Endothelial cell of umbilical vein (primary cell): ENCODE results near the gene PLAC1. TPM values are rescaled to one million over a fixed set of nuclear protein-coding genes. Genes with fewer than 3 reads are reported as not detected.

Source experiments
- BruUV-seq: library from RNA; stranded (reverse); fragments of 400-500 nt; replicated peaks from 2 replicates; lab custom pipeline; 2021; lab: Mats Ljungman, UMichigan
- CTCF ChIA-PET: fragments of 300-600, 350-600 bp; sonication (Branson Sonifier 250); formaldehyde crosslinking; loops from one replicate; lab custom pipeline; 2021; ENCODE audit warnings: antibody characterized with exemption, inconsistent platforms; lab: Charles Lee
- POLR2A ChIA-PET: fragments of 300-600, 350-600 bp; sonication (Branson Sonifier 250); formaldehyde crosslinking; loops from one replicate; lab custom pipeline; 2021; ENCODE audit warnings: antibody characterized with exemption, inconsistent platforms; lab: Charles Lee
- DNase-seq: peaks from one replicate; pipeline ENCODE4 v3.0.0-alpha.2; 2011; ENCODE audit warnings: low read depth, low spot score
- FAIRE-seq: peaks from 2 replicates; lab custom pipeline; 2011; peaks lifted over from hg19 to GRCh38; lab: Jason Lieb, UNC
- H2AFZ ChIP-seq: 2 replicates; pipeline ENCODE4 v1.6.0; 2012; ENCODE audit warnings: low read depth, low read length, control low read depth, inconsistent platforms
- H3K27ac ChIP-seq: 2 replicates; pipeline ENCODE4 v1.5.1; 2011; ENCODE audit warnings: low read depth, mild to moderate bottlenecking, control low read depth, low read length, moderate library complexity; ENCODE audit not compliant: insufficient read depth
- H3K27me3 ChIP-seq, 2 experiments: 2 replicates each; pipeline versions ENCODE4 v1.6.0 to v1.6.1; 2011; ENCODE audit warnings: low read length in 2 of 2, mixed read lengths in 1 of 2; ENCODE audit not compliant: control insufficient read depth in 2 of 2, insufficient read depth in 2 of 2
- H3K36me3 ChIP-seq, 2 experiments: 2 replicates in 1 of 2; 3 replicates in 1 of 2; pipeline ENCODE4 v1.5.1; 2011; ENCODE audit warnings: low read length in 2 of 2, mild to moderate bottlenecking in 1 of 2, moderate library complexity in 1 of 2; ENCODE audit not compliant: control insufficient read depth in 2 of 2, insufficient read depth in 2 of 2; ENCODE audit errors: extremely low read depth in 1 of 2
- H3K4me1 ChIP-seq: 3 replicates; pipeline ENCODE4 v1.5.1; 2011; ENCODE audit warnings: mild to moderate bottlenecking, low read length; ENCODE audit not compliant: control insufficient read depth, insufficient read depth; ENCODE audit errors: extremely low read depth
- H3K4me2 ChIP-seq: 2 replicates; pipeline ENCODE4 v1.6.1; 2011; ENCODE audit warnings: low read length, control low read depth, mixed read lengths; ENCODE audit not compliant: insufficient read depth
- H3K4me3 ChIP-seq, 3 experiments: fragments of 200-600 bp in 1 of 3; sonication (generic), shearing (Covaris generic) in 1 of 3; replicated peaks in 1 of 3; 2 replicates each; pipeline ENCODE4 v1.5.1; 2011 to 2016; ENCODE audit warnings: control low read depth in 3 of 3, low read length in 3 of 3, mild to moderate bottlenecking in 2 of 3, inconsistent platforms in 1 of 3, low read depth in 1 of 3, moderate library complexity in 1 of 3; ENCODE audit not compliant: insufficient read depth in 1 of 3
- H3K79me2 ChIP-seq: 2 replicates; pipeline ENCODE4 v1.6.0; 2012; ENCODE audit warnings: low read length, inconsistent platforms; ENCODE audit not compliant: control insufficient read depth, insufficient read depth
- H3K9ac ChIP-seq: replicated peaks from 2 replicates; pipeline ENCODE3; 2011; ENCODE audit warnings: low read length, control low read depth; ENCODE audit not compliant: insufficient read depth; ENCODE audit errors: extremely low read depth
- H3K9me1 ChIP-seq: replicated peaks from 3 replicates; pipeline ENCODE4 v1.6.0; 2011; ENCODE audit warnings: mild to moderate bottlenecking, low read length; ENCODE audit not compliant: control insufficient read depth, insufficient read depth; ENCODE audit errors: extremely low read depth
- H3K9me3 ChIP-seq: replicated peaks from 2 replicates; pipeline ENCODE4 v1.5.1; 2012; ENCODE audit warnings: low read length, inconsistent platforms; ENCODE audit not compliant: control insufficient read depth, insufficient read depth
- H4K20me1 ChIP-seq: replicated peaks from 2 replicates; pipeline ENCODE3; 2011; ENCODE audit warnings: mild to moderate bottlenecking, low read length; ENCODE audit not compliant: control insufficient read depth, insufficient read depth; ENCODE audit errors: extremely low read depth
- EZH2 ChIP-seq: IDR thresholded peaks from 2 replicates; pipeline ENCODE4 v1.6.1; 2012; ENCODE audit warnings: borderline replicate concordance, low read depth, mild to moderate bottlenecking, moderate library complexity, low read length, inconsistent platforms; ENCODE audit not compliant: severe bottlenecking
- FOS ChIP-seq: IDR thresholded peaks from 2 replicates; pipeline ENCODE4 v1.6.1; 2011; ENCODE audit warnings: mild to moderate bottlenecking, low read length, moderate library complexity, borderline replicate concordance; ENCODE audit not compliant: insufficient read depth
- GATA2 ChIP-seq: IDR thresholded peaks from 2 replicates; pipeline ENCODE4 v1.7.0; 2011; ENCODE audit warnings: low read depth, mild to moderate bottlenecking, moderate library complexity, mixed read lengths, low read length; ENCODE audit not compliant: insufficient read length, insufficient read depth
- JUN ChIP-seq: IDR thresholded peaks from 2 replicates; pipeline ENCODE4 v1.6.1; 2011; ENCODE audit warnings: borderline replicate concordance, low read depth; ENCODE audit not compliant: insufficient read length, insufficient read depth
- MYC ChIP-seq: IDR thresholded peaks from one replicate; pipeline ENCODE4 v1.6.1; 2011; ENCODE audit warnings: mild to moderate bottlenecking, low read depth, low read length
- POLR2A ChIP-seq: IDR thresholded peaks from 2 replicates; pipeline ENCODE4 v1.6.1; 2012; ENCODE audit warnings: low read depth, mild to moderate bottlenecking, control low read depth, low read length
- POLR2AphosphoS5 ChIP-seq: IDR thresholded peaks from 2 replicates; pipeline ENCODE4 v1.6.1; 2012; ENCODE audit warnings: low read depth, mild to moderate bottlenecking, control low read depth, low read length, moderate library complexity; ENCODE audit not compliant: insufficient read depth
- dilution Hi-C: fragments of 300-500 bp; cut with MboI; formaldehyde crosslinking; loops from one replicate; pipeline ENCODE4 v1.15.0; 2019; ENCODE audit warnings: low sequenced_read_pairs; ENCODE audit not compliant: extremely low pct_ligation_motif_present
- intact Hi-C: fragments of 100-400 bp; cut with micrococcal nuclease; formaldehyde crosslinking; loops from one replicate; pipeline ENCODE4 v1.10.0; 2022
- polyA plus RNA-seq, 4 experiments: library from polyadenylated mRNA; depleted of rRNA in 3 of 4; stranded (reverse) in 3 of 4; unstranded in 1 of 4; fragments of >200 nt; gene quantifications; 2 replicates each; pipeline versions ENCODE4 v1.2.1 to v1.2.3, GENCODE V29; 2011 to 2012; ENCODE audit warnings: missing spikeins in 1 of 4
- total RNA-seq: library from RNA; stranded (reverse); gene quantifications from 2 replicates; pipeline ENCODE4 v1.2.3, GENCODE V29; 2021
- TF ChIP-seq, protein P1 (sequence below): IDR thresholded peaks from 2 replicates; pipeline ENCODE4 v1.6.1; 2011; ENCODE audit not compliant: insufficient read depth, insufficient read length
- TF ChIP-seq, protein P2 (sequence below), 2 donors: IDR thresholded peaks; 1 replicate in 1 of 2; 2 replicates in 1 of 2; pipeline ENCODE4 v1.5.1; 2011; ENCODE audit warnings: low read length in 2 of 2, mild to moderate bottlenecking in 2 of 2, moderate library complexity in 2 of 2, control low read depth in 1 of 2, inconsistent platforms in 1 of 2, low read depth in 1 of 2; ENCODE audit not compliant: insufficient read depth in 1 of 2; ENCODE audit errors: extremely low read depth in 1 of 2

Gene PLAC1
- total and polyA plus RNA-seq, 2 donors (not counting 3 experiments of a cell fraction or from before 2014, with no cell fraction given), result 0.58 to 2.4 TPM

DNA sequence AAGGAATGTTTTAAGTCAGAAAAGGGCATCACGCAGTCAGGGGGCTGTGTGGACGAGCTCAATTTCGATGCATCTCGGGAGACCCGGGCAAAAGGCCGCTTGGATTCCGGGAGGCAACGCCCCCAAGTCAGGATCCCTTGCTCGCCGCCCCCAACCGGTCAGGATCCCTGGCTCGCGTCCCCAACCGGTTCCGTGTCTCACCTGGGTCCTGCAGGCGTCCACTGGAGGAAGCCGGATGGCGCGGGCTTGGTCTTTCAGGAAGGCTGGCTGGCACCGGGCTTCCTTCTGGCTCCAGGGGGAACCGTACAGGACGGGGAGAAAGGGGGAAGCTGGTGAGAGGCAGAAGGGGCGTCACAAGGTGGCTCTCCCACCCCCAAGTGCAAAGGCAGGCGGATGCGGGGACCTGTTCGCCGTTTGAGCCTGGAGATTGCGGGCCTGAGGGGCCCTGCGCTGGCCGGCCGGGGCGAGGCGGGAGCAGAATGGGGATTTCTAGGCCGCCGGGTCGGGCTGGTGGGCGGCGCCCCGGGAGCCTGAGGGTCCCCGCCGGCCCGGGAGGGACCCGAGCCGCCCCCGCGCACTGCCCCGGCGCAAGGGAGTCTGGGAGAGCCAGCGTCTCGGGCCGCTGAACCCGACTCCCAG lies 113.6 kb downstream of the PLAC1 start:
- POLR2A ChIA-PET, result no interaction called here
- no peak for FAIRE-seq

More for the DNA sequence above, 113.6 kb downstream of the PLAC1 start:
- TF ChIP-seq POLR2A (no peak), MYC (no peak), POLR2AphosphoS5 (no peak), GATA2 (no peak), JUN (no peak), FOS (no peak), EZH2 (no peak)
- TF ChIP-seq, protein P1, sequence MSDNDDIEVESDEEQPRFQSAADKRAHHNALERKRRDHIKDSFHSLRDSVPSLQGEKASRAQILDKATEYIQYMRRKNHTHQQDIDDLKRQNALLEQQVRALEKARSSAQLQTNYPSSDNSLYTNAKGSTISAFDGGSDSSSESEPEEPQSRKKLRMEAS, result no peak
- TF ChIP-seq, protein P2, sequence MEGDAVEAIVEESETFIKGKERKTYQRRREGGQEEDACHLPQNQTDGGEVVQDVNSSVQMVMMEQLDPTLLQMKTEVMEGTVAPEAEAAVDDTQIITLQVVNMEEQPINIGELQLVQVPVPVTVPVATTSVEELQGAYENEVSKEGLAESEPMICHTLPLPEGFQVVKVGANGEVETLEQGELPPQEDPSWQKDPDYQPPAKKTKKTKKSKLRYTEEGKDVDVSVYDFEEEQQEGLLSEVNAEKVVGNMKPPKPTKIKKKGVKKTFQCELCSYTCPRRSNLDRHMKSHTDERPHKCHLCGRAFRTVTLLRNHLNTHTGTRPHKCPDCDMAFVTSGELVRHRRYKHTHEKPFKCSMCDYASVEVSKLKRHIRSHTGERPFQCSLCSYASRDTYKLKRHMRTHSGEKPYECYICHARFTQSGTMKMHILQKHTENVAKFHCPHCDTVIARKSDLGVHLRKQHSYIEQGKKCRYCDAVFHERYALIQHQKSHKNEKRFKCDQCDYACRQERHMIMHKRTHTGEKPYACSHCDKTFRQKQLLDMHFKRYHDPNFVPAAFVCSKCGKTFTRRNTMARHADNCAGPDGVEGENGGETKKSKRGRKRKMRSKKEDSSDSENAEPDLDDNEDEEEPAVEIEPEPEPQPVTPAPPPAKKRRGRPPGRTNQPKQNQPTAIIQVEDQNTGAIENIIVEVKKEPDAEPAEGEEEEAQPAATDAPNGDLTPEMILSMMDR (IDR thresholded peaks at IDR 0.05; ENCODE audit: extremely low read depth in 1 of 2, insufficient read depth in 1 of 2, low read depth in 1 of 2, low read length in 2 of 2), result no peak
- no peak overlapping the region for H2AFZ ChIP-seq
- H3K4me2 ChIP-seq, result no peak overlapping the region
- no peaks in the 10 kb centered on the region for H3K27me3 ChIP-seq
- no peak overlapping the region for H3K27ac ChIP-seq
- dilution Hi-C loops (no loop called here), intact Hi-C loops (no loop called here)
- CTCF ChIA-PET, result interaction anchor here (1.1 to 1.4 kb wide), 2 partner anchors 24 kb away, joined by 3 to 5 read pairs; no protein-coding TSS in a partner anchor
- H3K9ac ChIP-seq, result no peak overlapping the region
- H3K36me3 ChIP-seq, result peaks cover 0 to 8% of the 10 kb centered on the region in 2 experiments
- H3K79me2 ChIP-seq, result peaks cover 19% of the 10 kb centered on the region
- no TSS peak for BruUV-seq
- H4K20me1 ChIP-seq, result no peaks in the 10 kb centered on the region
- no peaks in the 10 kb centered on the region for H3K9me3 ChIP-seq
- H3K9me1 ChIP-seq, result no peaks in the 10 kb centered on the region
- peaks cover 29% of the 10 kb centered on the region for H3K4me1 ChIP-seq
- H3K4me3 ChIP-seq, result no peak overlapping the region
- DNase-seq, result no peak
